GM12864 (cell line): ENCODE data around the gene SYT5.
A peak's percentile ranks its signal among the peaks of the same experiment; 100 is the strongest.

Experiments used
- DNase-seq: peaks from one replicate; pipeline ENCODE4 v3.0.0-alpha.2; 2011; ENCODE audit warnings: low read depth
- H3K4me3 ChIP-seq: 2 replicates; pipeline ENCODE4 v1.5.1; 2011; ENCODE audit warnings: mild to moderate bottlenecking, low read depth, low read length, control low read depth
- TF ChIP-seq, protein P1 (sequence below): IDR thresholded peaks from 2 replicates; pipeline ENCODE4 v1.5.1; 2011; ENCODE audit warnings: low read depth, mild to moderate bottlenecking, moderate library complexity, low read length, control low read depth, inconsistent platforms; ENCODE audit errors: missing control alignments

The SYT5 gene

DNA sequence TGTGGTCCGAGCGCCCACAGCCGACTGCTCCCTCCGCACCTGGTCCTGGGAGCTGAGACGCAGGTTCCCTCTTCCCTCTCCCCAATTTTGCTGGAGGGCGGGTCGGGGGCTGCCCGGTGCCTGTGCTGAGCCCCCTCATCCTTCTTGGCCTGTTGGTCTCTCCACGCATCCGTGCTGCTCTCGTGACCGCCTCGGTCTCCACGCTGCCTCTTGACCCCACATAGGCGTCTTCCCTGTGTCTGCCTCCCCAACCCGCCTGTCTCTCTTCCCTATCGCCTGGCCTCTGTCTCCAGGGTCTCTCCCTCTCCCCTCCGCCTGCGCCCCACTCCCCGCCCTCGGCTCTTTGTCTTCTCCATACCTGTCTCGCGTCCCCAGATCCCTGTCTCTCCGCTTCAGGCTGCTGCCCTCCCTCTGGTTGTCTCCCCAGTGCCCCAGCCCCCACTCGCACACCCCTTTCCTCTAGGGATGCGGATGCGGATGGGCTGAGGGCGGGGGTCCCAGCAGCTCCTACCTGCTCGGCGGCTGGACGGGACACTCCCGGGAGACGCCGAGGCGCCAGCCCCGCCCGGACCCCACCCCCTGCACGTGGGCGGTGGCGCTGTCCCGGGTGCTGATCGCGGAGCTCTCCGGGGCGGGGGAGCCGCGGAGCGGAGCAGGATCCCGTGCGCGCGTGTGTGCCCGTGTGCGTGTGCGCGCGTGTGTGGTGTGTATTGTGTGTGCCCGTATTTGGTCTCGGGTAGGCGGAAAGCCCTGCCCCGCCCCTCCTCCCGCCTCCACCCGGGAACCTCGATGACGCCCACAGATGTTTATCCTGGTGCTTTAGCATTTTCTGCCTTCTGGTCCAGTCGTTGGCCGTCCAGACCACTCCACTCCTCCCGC is at the start of gene SYT5:
Gene SYT5, minus strand, starts transcription at position 684 of the 879 bp plus-strand sequence. CDS start 1,248 bp downstream, outside the sequence.
- TF ChIP-seq, protein P1, sequence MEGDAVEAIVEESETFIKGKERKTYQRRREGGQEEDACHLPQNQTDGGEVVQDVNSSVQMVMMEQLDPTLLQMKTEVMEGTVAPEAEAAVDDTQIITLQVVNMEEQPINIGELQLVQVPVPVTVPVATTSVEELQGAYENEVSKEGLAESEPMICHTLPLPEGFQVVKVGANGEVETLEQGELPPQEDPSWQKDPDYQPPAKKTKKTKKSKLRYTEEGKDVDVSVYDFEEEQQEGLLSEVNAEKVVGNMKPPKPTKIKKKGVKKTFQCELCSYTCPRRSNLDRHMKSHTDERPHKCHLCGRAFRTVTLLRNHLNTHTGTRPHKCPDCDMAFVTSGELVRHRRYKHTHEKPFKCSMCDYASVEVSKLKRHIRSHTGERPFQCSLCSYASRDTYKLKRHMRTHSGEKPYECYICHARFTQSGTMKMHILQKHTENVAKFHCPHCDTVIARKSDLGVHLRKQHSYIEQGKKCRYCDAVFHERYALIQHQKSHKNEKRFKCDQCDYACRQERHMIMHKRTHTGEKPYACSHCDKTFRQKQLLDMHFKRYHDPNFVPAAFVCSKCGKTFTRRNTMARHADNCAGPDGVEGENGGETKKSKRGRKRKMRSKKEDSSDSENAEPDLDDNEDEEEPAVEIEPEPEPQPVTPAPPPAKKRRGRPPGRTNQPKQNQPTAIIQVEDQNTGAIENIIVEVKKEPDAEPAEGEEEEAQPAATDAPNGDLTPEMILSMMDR: no peak
- DNase-seq: no peak
- H3K4me3 ChIP-seq: peak within 1 kb of the TSS; percentile 20

- H3K4me3 ChIP-seq: no peak overlapping the region
- TF ChIP-seq, protein P1: no peak
- DNase-seq: no peak
These were observed 49.7 kb upstream of the SYT5 start for GRCh38 chr19:55229789-55230182.

GRCh38 chr19:55229145-55229788 is 49.2 kb upstream of the SYT5 start:
- no peak for DNase-seq
- H3K4me3 ChIP-seq: no peak overlapping the region
- TF ChIP-seq, protein P1: no peak

- DNase-seq: no peak
- TF ChIP-seq, protein P1: no peak
These were observed 48.4 kb upstream of the SYT5 start, which contains the start of gene TMEM86B for GRCh38 chr19:55228403-55229031. TMEM86B (minus strand) TSS chr19:55228763; CDS start chr19:55228741, 22 bp downstream.

GRCh38 chr19:55228015-55228391 is 47.9 kb upstream of the SYT5 start:
- DNase-seq: no peak
- H3K4me3 ChIP-seq: no peak overlapping the region
- TF ChIP-seq, protein P1: no peak

More at GRCh38 chr19:55228403-55229031, 48.4 kb upstream of the SYT5 start, which contains the start of gene TMEM86B:
- H3K4me3 ChIP-seq: no peak within 1 kb of the TSS

- TF ChIP-seq, protein P1: no peak
- no peak overlapping the region for H3K4me3 ChIP-seq
- DNase-seq: no peak
These were observed 47.3 kb upstream of the SYT5 start for GRCh38 chr19:55227241-55228014.
